ENCODE data around the gene SLC4A2.
A peak's percentile ranks its signal among the peaks of the same experiment; 100 is the strongest.
"Not testable (repeated sequence)": the region's sequence is repeated elsewhere in the genome, so short reads cannot be mapped to it uniquely, and the experiment has no call there.

The SLC4A2 gene

GRCh38 chr7:151025924-151026671 is 33.3 kb upstream of the SLC4A2 start:
- DNase-seq (ENCODE audit: insufficient read length, low spot score) (no peak), FAIRE-seq (no peak)
- no peak for TF ChIP-seq CTCF (IDR thresholded peaks at IDR 0.05; ENCODE audit: insufficient read depth, missing control alignments)

- not testable (repeated sequence) for DNase-seq (ENCODE audit: insufficient read length, low spot score); FAIRE-seq
Observed at GRCh38 chr7:151026771-151027727, 32.3 kb upstream of the SLC4A2 start.

GRCh38 chr7:151027728-151028130 is 31.7 kb upstream of the SLC4A2 start:
- FAIRE-seq; DNase-seq (ENCODE audit: insufficient read length, low spot score): not testable (repeated sequence)

- no peak for FAIRE-seq
- peak; percentile 90 for DNase-seq (ENCODE audit: insufficient read length, low spot score)
- TF ChIP-seq CTCF (IDR thresholded peaks at IDR 0.05; ENCODE audit: insufficient read depth, missing control alignments), result peak; percentile 56
Observed at GRCh38 chr7:151028131-151028947, 31.1 kb upstream of the SLC4A2 start, which contains the start of gene ABCB8. TSS of gene ABCB8 (plus strand) at chr7:151028450. CDS start at chr7:151028516, 66 bp downstream.

GRCh38 chr7:151028948-151029501 is 30.4 kb upstream of the SLC4A2 start:
- no peak for TF ChIP-seq CTCF (IDR thresholded peaks at IDR 0.05; ENCODE audit: insufficient read depth, missing control alignments)
- FAIRE-seq (no peak), DNase-seq (ENCODE audit: insufficient read length, low spot score) (no peak)

- no peak for DNase-seq (ENCODE audit: insufficient read length, low spot score)
- FAIRE-seq, result no peak
- no peak for TF ChIP-seq CTCF (IDR thresholded peaks at IDR 0.05; ENCODE audit: insufficient read depth, missing control alignments)
Observed at GRCh38 chr7:151031011-151031410, 28.4 kb upstream of the SLC4A2 start.

GRCh38 chr7:151032936-151033863 is 26.2 kb upstream of the SLC4A2 start:
- no peak for FAIRE-seq
- no peak for DNase-seq (ENCODE audit: insufficient read length, low spot score)
- TF ChIP-seq CTCF (IDR thresholded peaks at IDR 0.05; ENCODE audit: insufficient read depth, missing control alignments), result no peak

Measured in D721Med (cell line).